HG02623 (cell line): ENCODE measurements around the gene ZNF202.

Experiments
- ATAC-seq: cut with Tn5 transposase; IDR thresholded peaks from one replicate; pipeline ENCODE4 v1.9.1; 2021; ENCODE audit warnings: moderate library complexity; ENCODE audit not compliant: unreplicated experiment

The ZNF202 gene

GRCh38 chr11:123684601-123685000 is 56.9 kb downstream of the ZNF202 start:
- ATAC-seq: no peak

GRCh38 chr11:123683428-123684170 is 57.9 kb downstream of the ZNF202 start:
- ATAC-seq: no peak

GRCh38 chr11:123682696-123683410 is 58.6 kb downstream of the ZNF202 start:
- ATAC-seq: no peak

GRCh38 chr11:123681030-123681429 is 60.4 kb downstream of the ZNF202 start:
- ATAC-seq: no peak

- no peak for ATAC-seq
These were observed 63.2 kb downstream of the ZNF202 start for GRCh38 chr11:123678246-123678645.

GRCh38 chr11:123677510-123677909 is 64.0 kb downstream of the ZNF202 start:
- ATAC-seq: no peak

- no peak for ATAC-seq
These were observed 67.2 kb downstream of the ZNF202 start for GRCh38 chr11:123674297-123674696.
